ENCODE results near the gene ESPL1.

- TF ChIP-seq CTCF (IDR thresholded peaks at IDR 0.05; ENCODE audit: extremely low read depth in 1 of 2, insufficient read depth in 1 of 2, low read depth in 1 of 2, low read length in 2 of 2) (no peak), POLR2A (IDR thresholded peaks at IDR 0.05; ENCODE audit: low read depth, low read length) (no peak)
These were observed 32.9 kb upstream of the ESPL1 start for GRCh38 chr12:53235164-53235563.
